ENCODE results near the gene WNT3. TPM values are rescaled to one million over a fixed set of nuclear protein-coding genes. Genes with fewer than 3 reads are reported as not detected.

WNT3 gene
- total RNA-seq, 1 experiment from 2014 or later: 8.8 TPM

GRCh38 chr17:46789610-46790009 is 28.9 kb downstream of the WNT3 start:
- H3K36me3 ChIP-seq (ENCODE audit: control insufficient read depth, insufficient read depth, low read length): no peaks in the 10 kb centered on the region
- H3K27me3 Mint-ChIP-seq (ENCODE audit: insufficient read depth, unreplicated experiment): peaks cover 3% of the 10 kb centered on the region
- H3K4me1 ChIP-seq: peaks cover 15% of the 10 kb centered on the region
- H3K27me3 ChIP-seq (replicated peaks; ENCODE audit: control insufficient read depth, insufficient read depth, low read length): no peaks in the 10 kb centered on the region
- BruUV-seq (replicated peaks): no TSS peak
- H3K4me3 Mint-ChIP-seq (ENCODE audit: unreplicated experiment): no peak overlapping the region
- ChIA-PET POLR2A (no interaction called here), CTCF (no interaction called here)
- no peaks in the 10 kb centered on the region for H3K9me3 Mint-ChIP-seq (ENCODE audit: unreplicated experiment)
- H3K27ac Mint-ChIP-seq (ENCODE audit: unreplicated experiment): no peak overlapping the region
- no peak for TF ChIP-seq CTCF (IDR thresholded peaks at IDR 0.05; ENCODE audit: insufficient read depth in 1 of 2, low read depth in 1 of 2, low read length in 1 of 2, severe bottlenecking in 1 of 2, unreplicated experiment in 1 of 2)
- no peak overlapping the region for H3K4me3 ChIP-seq (ENCODE audit: low read depth, low read length)
- H3K4me1 Mint-ChIP-seq (ENCODE audit: low read depth, unreplicated experiment): no peaks in the 10 kb centered on the region
- no peaks in the 10 kb centered on the region for H3K36me3 Mint-ChIP-seq (ENCODE audit: insufficient read depth, unreplicated experiment)
- DNase-seq: no peak
- H3K9me3 ChIP-seq: no peaks in the 10 kb centered on the region
- intact Hi-C loops (cut with micrococcal nuclease; ENCODE audit: unreplicated experiment): no loop called here

DNA sequence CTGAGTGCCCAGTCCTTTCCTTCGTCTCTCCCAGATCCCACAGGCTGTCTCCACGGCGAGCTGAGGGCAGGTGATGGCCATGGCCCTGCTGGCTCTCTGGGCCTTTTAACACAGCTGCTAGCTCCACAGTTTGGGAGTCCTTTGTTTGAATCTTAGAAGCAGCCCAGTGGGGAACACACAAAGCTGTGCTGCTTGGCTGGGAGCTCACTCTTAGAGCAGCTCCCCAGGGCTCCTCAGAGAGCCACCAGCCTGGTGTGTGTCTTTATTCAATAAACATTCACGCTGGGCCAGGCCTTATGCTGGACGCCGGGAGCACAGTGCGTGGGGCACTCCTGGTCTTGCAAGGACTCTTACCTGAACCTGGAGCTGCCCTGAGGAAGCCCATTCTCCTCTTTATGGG is 29.7 kb downstream of the WNT3 start:
- Mint-ChIP-seq H3K27me3 (ENCODE audit: insufficient read depth, unreplicated experiment) (peaks cover under 1% of the 10 kb centered on the region), H3K4me3 (ENCODE audit: unreplicated experiment) (no peak overlapping the region), H3K36me3 (ENCODE audit: insufficient read depth, unreplicated experiment) (no peaks in the 10 kb centered on the region), H3K4me1 (ENCODE audit: low read depth, unreplicated experiment) (no peaks in the 10 kb centered on the region), H3K9me3 (ENCODE audit: unreplicated experiment) (no peaks in the 10 kb centered on the region), H3K27ac (ENCODE audit: unreplicated experiment) (no peak overlapping the region)
- Histone ChIP-seq H3K4me1 (peaks cover 15% of the 10 kb centered on the region), H3K4me3 (ENCODE audit: low read depth, low read length) (no peak overlapping the region), H3K9me3 (no peaks in the 10 kb centered on the region), H3K36me3 (ENCODE audit: control insufficient read depth, insufficient read depth, low read length) (no peaks in the 10 kb centered on the region), H3K27me3 (replicated peaks; ENCODE audit: control insufficient read depth, insufficient read depth, low read length) (no peaks in the 10 kb centered on the region)
- intact Hi-C loops (cut with micrococcal nuclease; ENCODE audit: unreplicated experiment): no loop called here
- DNase-seq: no peak
- no TSS peak for BruUV-seq (replicated peaks)
- no peak for TF ChIP-seq CTCF (IDR thresholded peaks at IDR 0.05; ENCODE audit: insufficient read depth in 1 of 2, low read depth in 1 of 2, low read length in 1 of 2, severe bottlenecking in 1 of 2, unreplicated experiment in 1 of 2)
- POLR2A ChIA-PET: no interaction called here
- CTCF ChIA-PET: no interaction called here

- Mint-ChIP-seq H3K9me3 (ENCODE audit: unreplicated experiment) (no peaks in the 10 kb centered on the region), H3K36me3 (ENCODE audit: insufficient read depth, unreplicated experiment) (no peaks in the 10 kb centered on the region), H3K27ac (ENCODE audit: unreplicated experiment) (no peak overlapping the region), H3K4me3 (ENCODE audit: unreplicated experiment) (no peak overlapping the region), H3K4me1 (ENCODE audit: low read depth, unreplicated experiment) (no peaks in the 10 kb centered on the region), H3K27me3 (ENCODE audit: insufficient read depth, unreplicated experiment) (no peaks in the 10 kb centered on the region)
- no peak for TF ChIP-seq CTCF (IDR thresholded peaks at IDR 0.05; ENCODE audit: insufficient read depth in 1 of 2, low read depth in 1 of 2, low read length in 1 of 2, severe bottlenecking in 1 of 2, unreplicated experiment in 1 of 2)
- BruUV-seq (replicated peaks): no TSS peak
- H3K4me1 ChIP-seq: peaks cover 15% of the 10 kb centered on the region
- H3K9me3 ChIP-seq: no peaks in the 10 kb centered on the region
- no peaks in the 10 kb centered on the region for H3K36me3 ChIP-seq (ENCODE audit: control insufficient read depth, insufficient read depth, low read length)
- no peaks in the 10 kb centered on the region for H3K27me3 ChIP-seq (replicated peaks; ENCODE audit: control insufficient read depth, insufficient read depth, low read length)
- DNase-seq: no peak
- no peak overlapping the region for H3K4me3 ChIP-seq (ENCODE audit: low read depth, low read length)
- ChIA-PET CTCF (no interaction called here), POLR2A (no interaction called here)
- intact Hi-C loops (cut with micrococcal nuclease; ENCODE audit: unreplicated experiment): no loop called here
These were observed 30.2 kb downstream of the WNT3 start for GRCh38 chr17:46788300-46788699.
